Fibroblast of peridontal ligament (primary cell): ENCODE measurements around the gene ZBTB7C.

ENCODE experiments used
- DNase-seq: peaks from one replicate; pipeline ENCODE4 v3.0.0-alpha.2; 2010; ENCODE audit errors: extremely low read depth

The ZBTB7C gene

DNA sequence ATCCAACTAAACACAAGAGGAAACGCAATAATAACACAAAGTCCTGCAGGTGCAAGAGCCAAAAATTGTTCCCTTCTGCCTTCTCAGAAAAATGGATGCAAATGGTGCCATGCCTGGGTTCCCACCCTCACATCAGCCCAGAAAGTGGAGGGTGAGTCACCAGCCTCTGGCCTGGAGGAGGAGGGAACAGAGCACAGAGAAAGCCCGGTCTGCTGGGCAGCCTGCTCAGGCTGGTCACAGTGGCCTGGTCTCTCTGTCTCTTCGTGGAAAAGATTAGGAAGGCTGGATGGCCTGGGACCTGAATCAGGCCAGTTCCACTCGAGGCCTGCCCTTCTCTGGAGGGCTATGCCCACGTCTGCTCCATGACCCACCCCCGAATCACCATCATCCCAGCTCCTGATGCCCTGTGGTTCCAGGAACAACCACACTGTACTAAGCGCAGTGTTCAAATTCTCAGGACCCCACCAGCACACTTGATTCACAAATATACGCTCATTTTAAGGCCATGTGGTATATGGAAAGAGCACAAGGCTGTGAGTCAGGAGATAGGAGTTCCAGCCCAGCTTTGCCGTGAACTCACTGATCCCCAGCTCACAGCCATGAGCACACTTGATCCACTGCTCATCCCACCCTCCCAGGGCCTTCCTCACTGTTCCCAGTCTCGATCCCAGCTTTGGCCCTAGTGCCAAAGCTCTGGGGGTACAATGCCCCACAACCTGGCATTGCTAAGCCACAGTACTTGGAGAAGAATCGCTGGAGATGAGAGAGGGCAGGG lies 82.1 kb downstream of the ZBTB7C start:
- peak; percentile 12 for DNase-seq

DNA sequence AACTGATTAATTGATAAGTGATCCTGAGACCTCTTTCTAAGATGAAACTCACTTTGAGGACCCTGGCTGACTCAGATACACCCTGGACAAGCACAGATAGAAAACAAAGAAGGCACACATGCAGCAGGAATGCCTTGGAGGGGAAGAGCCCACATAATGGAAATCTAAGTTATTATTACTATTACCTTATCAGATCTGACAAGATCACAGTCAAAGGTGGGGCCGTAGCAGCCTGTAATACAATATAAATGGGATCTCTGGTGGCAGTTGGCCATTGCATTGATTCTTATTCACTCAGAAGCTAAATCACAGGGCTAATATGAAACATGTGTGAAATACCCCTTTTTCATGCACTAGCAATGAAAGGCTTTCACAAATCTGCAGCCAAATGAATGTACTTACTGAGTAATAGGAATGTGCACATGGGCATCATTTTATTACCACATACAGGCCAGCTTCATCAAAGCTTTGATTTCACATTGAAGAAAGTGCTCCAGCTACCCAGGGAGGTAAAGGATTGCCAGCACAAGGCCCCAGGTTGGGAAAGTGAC lies 84.0 kb downstream of the ZBTB7C start:
- DNase-seq, result peak; percentile 40

DNA sequence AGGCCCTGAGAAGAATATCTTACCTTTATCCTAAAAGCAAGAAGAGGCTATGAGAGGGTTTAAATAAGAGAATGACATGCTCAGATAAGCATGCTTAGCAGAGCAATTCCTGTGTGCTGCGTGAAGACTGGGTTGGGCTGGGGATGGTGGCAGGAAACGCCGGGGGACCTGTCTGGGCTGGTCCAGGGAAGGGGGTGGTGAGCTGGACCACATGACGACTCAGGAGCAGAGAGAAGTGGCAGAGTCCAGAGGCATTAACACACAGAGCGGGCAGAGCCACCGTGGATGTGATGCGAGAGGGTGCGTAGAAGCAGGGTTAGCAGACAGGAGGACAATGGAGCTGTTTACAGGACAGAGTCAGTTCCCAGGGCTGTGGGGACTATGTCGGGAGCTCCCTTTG lies 84.5 kb downstream of the ZBTB7C start:
- no peak for DNase-seq

DNA sequence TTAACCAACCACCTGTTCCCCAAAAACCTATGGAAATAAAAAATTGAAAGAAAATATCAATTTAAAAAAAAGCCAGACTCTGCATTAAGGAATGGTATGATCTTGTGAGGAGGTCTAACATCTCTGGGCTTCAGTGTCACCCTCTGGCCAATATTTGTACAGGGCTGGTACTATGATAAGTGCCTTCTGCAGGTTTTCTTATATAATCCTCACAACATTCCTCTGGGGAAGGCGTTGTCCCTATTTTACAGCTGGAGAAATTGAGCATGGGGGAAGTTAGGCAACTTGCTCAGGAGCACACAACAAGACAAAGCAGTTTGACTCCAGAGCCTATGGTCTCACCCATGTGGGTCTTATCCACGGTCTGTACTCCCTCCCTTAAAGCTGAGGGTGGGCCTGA lies 86.0 kb downstream of the ZBTB7C start:
- DNase-seq, result no peak

DNA sequence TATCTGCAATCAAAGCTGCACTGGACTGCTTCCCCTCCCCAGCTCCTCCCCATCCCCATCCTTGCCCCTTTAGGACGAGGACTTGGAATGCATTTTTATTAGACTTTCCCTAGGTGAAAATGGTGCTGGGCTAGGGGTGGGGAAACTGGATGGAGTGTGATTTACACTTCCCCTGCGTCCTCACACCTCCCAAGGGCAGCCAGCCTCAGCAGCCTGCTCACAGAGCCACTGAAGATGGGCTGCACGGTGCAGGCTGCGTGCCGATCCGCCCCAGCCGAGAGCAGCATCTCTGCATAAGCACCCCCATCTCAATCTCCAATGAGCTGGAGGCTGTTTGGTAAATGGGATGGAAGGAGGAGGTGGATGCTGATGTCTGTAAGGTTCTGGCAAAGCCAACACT lies 87.6 kb downstream of the ZBTB7C start:
- DNase-seq, result no peak

DNA sequence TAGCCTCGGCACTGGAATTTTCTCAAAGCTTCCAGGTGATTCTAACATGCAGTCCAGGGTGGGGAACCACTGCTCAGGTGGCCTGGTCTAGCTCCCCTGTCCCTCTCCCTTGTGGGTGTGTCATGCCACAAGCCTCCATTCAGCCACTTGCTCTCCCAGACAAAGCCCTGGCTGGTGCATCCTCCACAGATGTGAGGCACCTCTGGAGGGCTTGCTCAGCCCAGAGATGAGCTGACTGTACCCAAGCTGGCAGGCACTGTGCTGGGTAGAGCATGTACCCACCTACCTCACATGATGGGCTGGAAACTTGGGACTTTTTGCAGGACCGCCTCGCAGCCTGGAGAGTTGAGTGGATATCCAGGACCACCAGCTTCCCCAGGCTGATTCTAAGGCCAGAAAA lies 88.1 kb downstream of the ZBTB7C start:
- DNase-seq, result no peak

DNA sequence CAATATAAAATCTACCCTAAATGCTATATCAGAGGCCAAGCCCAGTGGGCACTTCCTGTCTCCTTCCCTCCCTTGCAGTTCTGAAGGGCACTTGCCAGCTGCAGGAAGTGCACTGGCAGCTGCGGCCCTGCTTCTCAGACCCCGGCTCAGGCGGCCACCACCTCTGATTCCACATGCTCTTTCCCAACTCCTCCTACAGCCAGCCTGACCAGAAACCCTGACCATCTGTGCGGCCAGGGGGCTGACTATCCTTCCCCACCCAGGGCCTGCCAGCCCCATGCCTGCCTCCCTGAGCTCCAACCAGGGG lies 88.6 kb downstream of the ZBTB7C start:
- DNase-seq, result no peak

DNA sequence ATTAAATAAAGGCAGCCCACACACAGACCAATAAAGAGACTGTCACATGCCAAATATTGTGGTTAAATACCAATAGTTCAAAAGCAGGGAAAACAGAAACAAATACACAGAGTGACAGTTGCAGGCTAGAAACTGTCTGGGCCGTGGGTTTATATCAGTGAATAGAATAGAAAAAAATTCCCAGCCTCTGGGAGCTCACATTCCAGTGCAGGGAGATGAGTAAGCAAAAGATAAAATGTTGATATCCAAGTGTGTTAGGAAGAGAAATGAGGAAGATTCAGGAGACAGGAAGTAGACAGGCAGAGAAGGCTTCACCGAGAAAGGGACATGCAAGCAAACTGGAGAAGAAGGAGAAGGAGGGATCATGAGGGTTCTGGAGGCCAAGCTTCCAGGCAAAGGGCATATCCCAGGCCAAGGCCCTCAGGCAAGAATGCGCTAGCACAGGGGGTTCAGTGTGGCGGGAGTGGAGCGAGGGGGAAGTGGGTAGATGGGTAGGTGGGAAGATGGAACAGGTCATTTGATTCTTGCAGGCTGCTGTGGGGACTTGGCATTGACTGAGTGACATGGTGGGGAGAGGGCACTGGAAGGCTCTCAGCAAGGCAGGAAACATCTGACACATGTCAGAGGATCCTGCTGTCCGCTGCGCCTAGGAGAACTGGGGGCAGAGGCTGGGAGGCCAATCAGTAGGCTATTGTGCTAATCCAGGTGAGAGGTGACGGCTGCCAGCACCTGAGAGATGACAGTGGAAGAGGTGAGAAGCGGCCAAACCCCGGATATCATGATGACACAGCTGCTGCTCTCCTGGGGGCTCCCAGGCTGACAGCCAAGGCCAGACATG lies 89.2 kb downstream of the ZBTB7C start:
- peak; percentile 1 for DNase-seq

DNA sequence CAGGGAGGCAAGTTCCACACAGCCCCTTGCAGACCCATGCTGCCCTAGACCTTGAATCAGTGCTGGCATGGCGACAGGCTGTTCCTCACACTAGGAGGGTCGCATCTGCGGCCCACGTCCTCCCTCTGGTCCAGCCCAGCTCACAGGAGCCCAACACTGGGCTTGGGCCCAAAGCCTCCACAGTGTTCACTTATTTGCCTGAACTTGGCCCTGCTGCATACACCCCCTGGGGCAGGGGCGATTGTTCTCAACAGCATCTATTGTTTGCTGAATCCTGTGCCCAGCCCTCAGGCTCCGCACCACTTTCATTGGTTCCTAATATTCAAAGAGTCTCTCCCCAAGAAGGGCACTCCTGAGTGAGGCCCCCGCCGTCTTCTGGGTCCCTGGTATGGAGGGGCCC lies 90.7 kb downstream of the ZBTB7C start:
- no peak for DNase-seq

DNA sequence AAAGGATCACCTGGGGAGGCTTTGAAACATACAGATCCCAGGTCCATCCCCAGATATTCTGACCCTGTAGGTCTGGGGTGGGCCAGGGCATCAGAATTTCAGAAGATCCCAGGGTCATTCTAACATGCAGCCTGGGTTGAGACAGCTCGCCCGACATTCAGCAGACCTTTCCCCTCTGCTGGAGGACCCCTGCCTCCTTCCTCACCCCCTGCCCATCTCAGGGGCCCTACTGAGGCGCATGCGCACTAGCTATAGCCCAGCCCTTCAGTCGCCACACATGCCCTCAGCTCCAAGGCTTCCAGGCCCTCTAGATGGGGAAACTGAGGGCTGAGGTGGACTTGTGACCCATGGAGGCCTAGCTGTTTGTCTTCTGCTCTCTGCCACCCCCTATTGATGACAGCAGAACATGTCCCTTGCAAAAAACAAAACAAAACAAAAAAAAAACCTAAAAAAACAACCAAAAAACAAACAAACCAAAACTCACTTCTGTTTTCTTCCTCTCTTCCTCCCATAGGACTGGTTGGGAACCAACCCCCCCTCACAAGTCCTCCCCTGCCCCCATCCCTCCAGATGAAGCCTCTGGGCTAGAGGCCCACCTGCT lies 91.3 kb downstream of the ZBTB7C start:
- no peak for DNase-seq

DNA sequence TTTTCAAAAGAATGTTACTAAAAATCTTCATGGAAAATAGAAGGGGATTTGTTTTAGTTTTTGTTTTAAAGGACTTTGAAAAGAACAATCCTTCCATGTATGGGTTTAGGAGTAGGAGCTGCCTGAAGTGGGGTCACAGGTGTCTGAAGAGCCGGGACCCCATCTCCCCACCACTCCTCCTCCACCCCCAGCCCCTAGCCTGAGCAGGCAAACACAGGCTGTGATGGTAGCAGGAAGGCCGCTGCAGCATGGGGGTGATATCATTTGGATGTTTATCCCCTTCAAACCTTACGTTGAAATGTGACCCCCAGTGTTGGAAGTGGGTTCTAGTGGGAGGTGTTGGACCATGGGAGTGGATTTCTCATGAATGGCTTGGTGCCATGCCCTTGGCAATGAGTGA lies 93.0 kb downstream of the ZBTB7C start:
- no peak for DNase-seq

DNA sequence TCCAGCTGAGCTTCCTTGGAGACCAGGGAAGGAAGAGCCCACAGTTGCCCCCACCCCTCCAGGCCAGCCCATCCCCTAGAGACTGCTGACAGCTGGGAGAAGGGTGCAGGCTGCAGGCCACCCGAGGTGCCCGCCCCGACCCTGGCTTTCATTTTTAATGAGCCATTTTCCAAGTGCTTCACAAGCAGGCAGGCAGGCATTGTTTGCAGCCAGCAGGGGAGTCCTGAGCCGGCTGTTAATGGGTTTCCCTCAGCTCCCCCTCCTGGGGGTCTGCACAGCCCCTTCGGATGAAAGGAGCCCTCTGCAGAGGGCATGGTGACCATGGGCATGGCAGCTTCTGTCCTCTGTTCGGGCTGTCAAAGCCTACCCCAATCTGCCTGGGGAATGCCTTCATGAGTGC lies 94.5 kb downstream of the ZBTB7C start:
- no peak for DNase-seq

DNA sequence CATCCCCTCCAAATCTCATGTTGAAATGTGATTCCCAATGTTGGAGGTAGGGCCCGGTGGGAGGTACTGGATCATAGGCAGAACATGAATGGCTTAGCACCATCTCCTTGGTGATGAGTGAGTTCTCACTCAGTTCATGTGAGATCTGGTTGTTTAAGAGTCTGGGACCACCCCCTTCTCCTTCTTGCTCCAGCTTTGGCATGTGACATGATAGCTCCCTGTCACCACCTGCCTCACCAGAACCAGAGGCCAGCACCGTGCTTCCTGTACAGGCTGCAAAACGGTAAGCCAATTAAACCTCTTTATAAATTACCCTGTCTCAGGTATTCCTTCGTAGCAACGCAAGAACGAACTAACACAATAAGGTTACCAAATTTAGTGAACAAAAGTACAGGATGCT lies 95.4 kb downstream of the ZBTB7C start:
- no peak for DNase-seq

DNA sequence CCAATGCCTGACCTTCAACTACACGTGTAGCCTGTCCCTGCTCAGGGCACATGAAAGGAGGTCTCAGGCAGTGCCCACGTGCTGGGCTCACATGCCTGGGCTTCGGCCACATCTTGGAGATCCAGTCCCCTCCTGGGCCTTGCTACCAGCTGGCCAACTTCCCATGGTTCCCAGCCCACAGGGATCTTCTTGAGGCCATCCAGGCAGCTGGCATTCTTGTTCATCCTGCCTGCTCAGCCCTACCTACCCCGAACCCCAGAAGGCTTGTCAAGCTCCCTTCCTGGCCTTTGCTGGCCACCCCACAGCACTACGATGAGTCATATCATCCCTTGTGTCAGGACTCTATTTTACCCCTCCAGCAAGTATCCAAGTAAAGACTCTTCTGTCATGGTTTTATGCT lies 97.1 kb downstream of the ZBTB7C start:
- no peak for DNase-seq

DNA sequence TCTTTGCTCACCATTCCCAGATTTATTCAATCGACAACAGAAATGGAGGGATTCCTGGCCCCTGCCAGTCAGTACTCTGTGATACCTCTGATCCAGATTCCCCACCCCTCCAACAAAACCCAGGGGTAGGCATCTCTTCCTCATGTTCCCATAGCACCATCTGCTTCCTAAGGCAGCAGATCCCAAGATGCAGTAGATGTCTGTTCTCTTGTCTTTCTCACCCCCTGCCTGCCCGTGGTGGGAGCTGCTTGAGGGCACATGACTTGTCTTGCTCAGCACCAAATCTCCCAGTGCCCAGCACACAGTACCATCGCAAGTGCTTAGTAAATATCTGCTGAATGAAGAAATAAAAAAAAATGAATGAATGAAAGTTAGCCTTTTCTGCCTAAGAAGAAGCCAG lies 98.2 kb downstream of the ZBTB7C start:
- no peak for DNase-seq

DNA sequence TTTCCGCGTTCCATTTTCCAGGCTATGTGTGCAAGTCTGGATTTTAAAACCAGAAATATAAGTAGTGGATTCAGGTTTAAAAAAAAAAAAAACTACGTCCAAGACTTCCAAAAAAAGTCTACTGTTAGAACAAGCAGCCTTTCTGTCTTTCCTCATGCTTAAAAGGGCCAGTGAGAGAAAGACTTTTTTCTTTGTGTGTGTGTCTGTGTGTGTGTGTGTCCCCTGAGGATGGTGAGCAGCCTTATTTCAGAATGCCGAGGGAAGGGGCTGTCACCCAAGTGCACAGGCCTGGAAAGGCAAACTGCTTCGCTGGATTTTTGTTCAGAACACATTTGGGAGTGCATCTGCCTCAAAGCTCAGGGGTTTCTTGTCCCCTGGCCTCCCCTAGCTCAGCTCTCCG lies 98.8 kb downstream of the ZBTB7C start:
- no peak for DNase-seq

DNA sequence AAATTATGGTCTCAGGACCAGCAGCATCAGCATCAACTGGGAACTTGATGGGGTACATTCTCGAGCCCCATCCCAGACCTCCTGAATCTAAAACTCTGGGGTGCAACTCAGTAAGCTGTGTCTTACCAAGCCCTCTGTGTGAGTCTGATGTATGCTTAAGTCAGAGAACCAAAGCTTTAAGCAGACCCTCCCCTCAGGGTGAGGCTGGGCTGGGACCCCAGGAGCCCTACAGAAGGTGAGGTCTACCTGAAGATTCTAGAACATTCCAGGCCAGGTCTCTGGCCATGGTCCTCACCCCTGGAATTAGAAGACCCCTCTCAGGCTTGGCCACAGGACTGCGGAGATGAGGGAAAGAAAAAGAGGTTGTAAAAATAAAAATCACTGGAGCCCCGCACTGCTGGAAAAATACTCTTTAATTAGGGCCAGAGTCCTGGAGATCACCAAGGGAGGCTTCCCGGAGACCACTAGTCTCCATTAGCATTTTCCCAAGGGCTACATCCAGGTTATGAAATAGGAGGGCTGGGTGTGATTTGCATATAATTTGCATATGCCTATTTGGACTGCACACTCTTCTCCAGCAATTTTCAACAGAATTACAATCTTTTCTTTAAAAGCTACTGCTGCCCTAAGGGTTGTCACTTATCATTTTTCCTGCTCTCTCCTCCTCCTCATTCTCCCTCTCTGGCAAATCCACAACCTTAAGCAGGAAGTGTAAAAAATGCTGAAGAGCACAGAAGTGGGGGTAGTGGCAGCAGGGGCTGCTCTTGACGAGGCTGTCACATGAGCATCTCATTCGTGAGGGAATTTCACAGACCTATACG lies 100.2 kb downstream of the ZBTB7C start:
- no peak for DNase-seq

DNA sequence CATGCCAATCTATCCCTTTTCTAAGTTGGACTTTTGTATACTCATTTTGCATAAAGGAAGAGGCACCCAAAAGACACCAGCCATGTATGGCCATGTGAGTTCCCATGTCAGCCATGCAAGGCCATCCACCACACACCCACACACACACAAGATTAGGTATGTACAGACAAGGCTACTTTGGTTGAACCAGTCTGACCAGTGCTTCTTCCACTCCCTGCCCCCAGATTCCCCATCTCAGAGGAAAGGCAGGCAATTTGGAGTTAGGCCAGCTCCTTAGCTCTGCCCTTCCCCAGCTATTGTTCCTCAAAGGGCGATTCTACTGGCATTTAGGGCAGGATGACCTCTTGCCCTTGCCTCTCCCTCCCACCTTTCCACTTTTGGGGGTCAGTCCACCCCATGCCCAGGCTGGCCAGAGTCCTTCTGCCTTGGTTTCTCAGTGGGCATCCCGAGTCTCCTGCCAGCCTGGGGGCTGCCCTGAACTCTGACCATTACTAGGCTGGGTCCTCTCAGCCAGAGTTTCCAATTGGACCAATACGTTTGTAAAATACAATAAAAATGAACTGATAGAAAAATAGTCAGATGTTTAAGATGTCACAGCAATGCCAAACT lies 101.1 kb downstream of the ZBTB7C start:
- DNase-seq, result no peak

DNA sequence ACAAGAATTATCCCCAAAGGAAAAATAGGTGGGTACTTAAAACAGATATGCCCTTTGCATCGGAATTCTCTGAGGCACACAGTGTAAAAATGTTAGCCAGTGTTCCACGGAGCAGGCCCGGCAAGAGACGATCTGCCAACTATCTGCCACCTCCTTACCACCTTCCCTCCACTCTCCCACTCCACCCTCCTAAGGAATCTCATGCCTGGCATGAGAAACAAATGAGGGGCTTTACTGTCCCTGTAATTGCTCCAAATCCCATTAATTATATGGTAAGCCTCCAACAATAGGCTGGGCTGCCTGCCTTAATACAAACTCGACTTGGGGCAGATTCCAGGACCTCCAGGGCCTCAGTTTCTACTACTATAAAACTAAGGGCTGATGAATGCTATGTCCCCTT lies 102.3 kb downstream of the ZBTB7C start:
- DNase-seq, result no peak

DNA sequence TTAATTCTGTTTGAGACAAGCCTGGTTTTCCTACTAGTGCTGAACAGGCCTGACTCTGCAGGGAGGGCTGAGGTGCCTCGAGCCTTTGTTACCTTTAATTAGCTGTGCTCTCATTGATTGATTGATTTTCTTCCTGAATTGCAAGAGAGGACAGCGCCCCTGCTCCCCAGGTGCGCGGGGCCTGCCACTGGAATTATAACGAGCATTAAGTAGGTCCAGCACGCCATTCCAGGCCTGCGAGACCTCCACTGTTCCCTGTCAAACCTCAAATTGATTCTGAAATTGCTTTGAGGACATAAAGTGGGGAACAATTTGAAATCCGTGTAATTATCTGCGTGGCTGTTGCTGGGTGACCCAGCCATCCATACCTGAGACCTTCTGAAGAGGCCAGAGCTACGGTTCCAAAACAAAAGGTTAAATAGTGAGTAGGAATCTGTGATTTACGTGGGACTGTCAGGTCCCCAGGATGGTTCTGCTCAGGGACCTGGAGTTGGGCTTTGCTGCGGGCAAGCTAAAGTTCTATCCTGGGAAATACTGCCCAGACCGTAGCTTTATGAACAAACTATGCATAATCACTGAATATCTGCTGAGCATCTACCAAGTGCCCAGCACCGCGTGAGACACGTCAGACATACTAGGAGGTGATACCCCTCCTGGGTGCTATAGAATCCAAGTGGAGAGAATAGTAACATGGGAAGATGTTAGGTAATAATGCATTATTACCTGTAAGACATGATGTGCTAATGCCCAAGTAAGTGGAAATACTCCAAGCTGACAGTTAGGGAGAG lies 104.1 kb downstream of the ZBTB7C start:
- no peak for DNase-seq

DNA sequence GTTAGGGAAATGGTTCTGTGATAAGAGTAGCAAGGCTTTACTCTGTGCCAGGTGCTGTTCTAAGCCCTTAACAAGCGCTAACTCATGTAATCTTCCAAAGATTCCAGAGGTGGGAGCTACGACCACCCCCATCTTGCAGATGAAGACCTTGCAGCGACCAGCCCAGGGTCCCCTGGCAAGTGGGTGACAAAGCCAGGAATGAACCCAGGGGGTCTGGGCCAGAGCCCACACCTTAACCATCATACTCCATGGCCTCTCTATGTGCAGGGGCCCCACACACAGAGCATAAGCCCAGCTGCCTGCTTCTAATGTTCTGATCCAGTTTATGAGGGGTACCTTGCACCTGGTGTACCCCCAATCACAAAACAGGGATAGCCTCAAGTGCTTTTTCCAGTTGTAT lies 105.3 kb downstream of the ZBTB7C start:
- no peak for DNase-seq
